ENCODE measurements around the gene PPFIA2.

Gene PPFIA2

DNA sequence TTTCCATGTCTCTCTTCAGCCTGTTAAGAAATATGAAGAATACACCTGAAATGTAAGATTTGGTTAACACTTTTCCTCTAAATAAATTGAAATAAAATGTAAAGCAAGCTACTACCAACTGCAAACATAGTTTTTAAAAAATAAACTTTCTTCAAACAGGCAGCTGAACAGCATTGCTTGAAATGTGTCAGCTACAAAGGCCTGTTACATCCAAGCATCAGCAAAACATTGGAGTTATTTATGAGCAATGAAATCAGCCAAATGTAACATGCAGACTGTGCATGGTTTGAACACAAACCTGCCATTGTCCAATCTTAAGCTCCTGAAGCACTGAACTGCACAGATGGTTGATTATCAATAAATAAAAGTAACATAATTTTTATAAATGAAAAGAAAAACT, 390.0 kb downstream of the PPFIA2 start:
- TF ChIP-seq ISL1 (CRISPR knock-in tag; IDR thresholded peaks at IDR 0.05) (no peak), ARNTL (CRISPR knock-in tag; IDR thresholded peaks at IDR 0.05; ENCODE audit: borderline replicate concordance, low read depth) (no peak), RARB (CRISPR knock-in tag; IDR thresholded peaks at IDR 0.05) (no peak), SNAI2 (CRISPR knock-in tag; IDR thresholded peaks at IDR 0.05) (no peak), ZNF8 (CRISPR knock-in tag; IDR thresholded peaks at IDR 0.05) (no peak), ZC3H10 (CRISPR knock-in tag; IDR thresholded peaks at IDR 0.05) (no peak), ZFP30 (CRISPR knock-in tag; IDR thresholded peaks at IDR 0.05) (no peak), ZNF70 (CRISPR knock-in tag; IDR thresholded peaks at IDR 0.05) (no peak)
- no peak for ATAC-seq

DNA sequence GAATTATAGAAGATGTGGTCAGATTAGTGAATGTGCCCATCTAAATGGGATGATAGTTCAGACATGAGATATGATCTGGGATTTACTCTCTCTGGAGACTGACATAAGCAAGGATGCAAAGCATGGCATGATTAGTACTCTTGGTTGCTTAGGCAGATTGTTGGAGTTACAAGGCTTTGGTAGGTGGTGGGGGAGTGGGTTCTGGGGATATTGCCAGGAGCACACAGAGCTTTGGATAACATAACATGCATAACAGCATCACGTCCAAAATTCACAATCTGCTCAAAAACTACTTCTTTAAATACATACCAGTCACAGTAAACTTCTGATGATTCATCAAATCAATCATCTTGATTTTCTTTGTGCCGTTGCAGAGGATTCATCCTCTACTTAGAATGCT, 393.9 kb downstream of the PPFIA2 start:
- TF ChIP-seq, protein P1, sequence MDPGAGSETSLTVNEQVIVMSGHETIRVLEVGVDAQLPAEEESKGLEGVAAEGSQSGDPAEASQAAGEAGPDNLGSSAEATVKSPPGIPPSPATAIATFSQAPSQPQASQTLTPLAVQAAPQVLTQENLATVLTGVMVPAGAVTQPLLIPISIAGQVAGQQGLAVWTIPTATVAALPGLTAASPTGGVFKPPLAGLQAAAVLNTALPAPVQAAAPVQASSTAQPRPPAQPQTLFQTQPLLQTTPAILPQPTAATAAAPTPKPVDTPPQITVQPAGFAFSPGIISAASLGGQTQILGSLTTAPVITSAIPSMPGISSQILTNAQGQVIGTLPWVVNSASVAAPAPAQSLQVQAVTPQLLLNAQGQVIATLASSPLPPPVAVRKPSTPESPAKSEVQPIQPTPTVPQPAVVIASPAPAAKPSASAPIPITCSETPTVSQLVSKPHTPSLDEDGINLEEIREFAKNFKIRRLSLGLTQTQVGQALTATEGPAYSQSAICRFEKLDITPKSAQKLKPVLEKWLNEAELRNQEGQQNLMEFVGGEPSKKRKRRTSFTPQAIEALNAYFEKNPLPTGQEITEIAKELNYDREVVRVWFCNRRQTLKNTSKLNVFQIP (CRISPR knock-in tag; IDR thresholded peaks at IDR 0.05; ENCODE audit: borderline replicate concordance, low read depth): no peak
- TF ChIP-seq OSR1 (CRISPR knock-in tag; IDR thresholded peaks at IDR 0.05): no peak
- no peak for TF ChIP-seq GLIS3 (CRISPR knock-in tag; IDR thresholded peaks at IDR 0.05)
- no peak for TF ChIP-seq TCF4 (CRISPR knock-in tag; IDR thresholded peaks at IDR 0.05; ENCODE audit: borderline replicate concordance)
- TF ChIP-seq ISL1 (CRISPR knock-in tag; IDR thresholded peaks at IDR 0.05): no peak
- no peak for TF ChIP-seq RARB (CRISPR knock-in tag; IDR thresholded peaks at IDR 0.05)
- TF ChIP-seq ZC3H10 (CRISPR knock-in tag; IDR thresholded peaks at IDR 0.05): no peak
- no peak for TF ChIP-seq ARNTL (CRISPR knock-in tag; IDR thresholded peaks at IDR 0.05; ENCODE audit: borderline replicate concordance, low read depth)
- no peak for TF ChIP-seq ZNF8 (CRISPR knock-in tag; IDR thresholded peaks at IDR 0.05)
- TF ChIP-seq, protein P2, sequence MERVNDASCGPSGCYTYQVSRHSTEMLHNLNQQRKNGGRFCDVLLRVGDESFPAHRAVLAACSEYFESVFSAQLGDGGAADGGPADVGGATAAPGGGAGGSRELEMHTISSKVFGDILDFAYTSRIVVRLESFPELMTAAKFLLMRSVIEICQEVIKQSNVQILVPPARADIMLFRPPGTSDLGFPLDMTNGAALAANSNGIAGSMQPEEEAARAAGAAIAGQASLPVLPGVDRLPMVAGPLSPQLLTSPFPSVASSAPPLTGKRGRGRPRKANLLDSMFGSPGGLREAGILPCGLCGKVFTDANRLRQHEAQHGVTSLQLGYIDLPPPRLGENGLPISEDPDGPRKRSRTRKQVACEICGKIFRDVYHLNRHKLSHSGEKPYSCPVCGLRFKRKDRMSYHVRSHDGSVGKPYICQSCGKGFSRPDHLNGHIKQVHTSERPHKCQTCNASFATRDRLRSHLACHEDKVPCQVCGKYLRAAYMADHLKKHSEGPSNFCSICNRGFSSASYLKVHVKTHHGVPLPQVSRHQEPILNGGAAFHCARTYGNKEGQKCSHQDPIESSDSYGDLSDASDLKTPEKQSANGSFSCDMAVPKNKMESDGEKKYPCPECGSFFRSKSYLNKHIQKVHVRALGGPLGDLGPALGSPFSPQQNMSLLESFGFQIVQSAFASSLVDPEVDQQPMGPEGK (CRISPR knock-in tag; IDR thresholded peaks at IDR 0.05; ENCODE audit: borderline replicate concordance): no peak
- TF ChIP-seq TOX (CRISPR knock-in tag; IDR thresholded peaks at IDR 0.05; ENCODE audit: borderline replicate concordance): no peak
- TF ChIP-seq BACH2 (CRISPR knock-in tag; IDR thresholded peaks at IDR 0.05; ENCODE audit: borderline replicate concordance): no peak
- TF ChIP-seq, protein P3, sequence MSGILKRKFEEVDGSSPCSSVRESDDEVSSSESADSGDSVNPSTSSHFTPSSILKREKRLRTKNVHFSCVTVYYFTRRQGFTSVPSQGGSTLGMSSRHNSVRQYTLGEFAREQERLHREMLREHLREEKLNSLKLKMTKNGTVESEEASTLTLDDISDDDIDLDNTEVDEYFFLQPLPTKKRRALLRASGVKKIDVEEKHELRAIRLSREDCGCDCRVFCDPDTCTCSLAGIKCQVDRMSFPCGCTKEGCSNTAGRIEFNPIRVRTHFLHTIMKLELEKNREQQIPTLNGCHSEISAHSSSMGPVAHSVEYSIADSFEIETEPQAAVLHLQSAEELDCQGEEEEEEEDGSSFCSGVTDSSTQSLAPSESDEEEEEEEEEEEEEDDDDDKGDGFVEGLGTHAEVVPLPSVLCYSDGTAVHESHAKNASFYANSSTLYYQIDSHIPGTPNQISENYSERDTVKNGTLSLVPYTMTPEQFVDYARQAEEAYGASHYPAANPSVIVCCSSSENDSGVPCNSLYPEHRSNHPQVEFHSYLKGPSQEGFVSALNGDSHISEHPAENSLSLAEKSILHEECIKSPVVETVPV (CRISPR knock-in tag; IDR thresholded peaks at IDR 0.05): no peak
- no peak for ATAC-seq

DNA sequence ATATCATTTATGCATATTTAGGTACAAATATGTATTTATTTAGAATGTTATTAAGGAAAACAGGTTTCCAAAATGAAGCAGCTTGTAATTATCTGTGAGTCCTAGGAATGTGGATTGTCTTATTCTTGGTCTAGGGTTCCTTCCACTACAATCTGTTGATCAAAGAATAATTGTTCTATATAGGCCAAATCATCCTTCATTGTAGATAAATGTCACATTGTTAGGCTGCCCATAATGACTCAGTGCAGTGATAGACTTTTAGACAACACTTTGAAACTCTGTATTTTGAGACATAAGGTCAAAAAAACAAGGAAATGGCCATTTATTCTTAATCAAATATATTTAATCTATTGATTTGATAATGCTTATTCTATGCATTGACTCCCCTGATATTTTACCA, 398.2 kb downstream of the PPFIA2 start:
- no peak for ATAC-seq
- TF ChIP-seq ZNF70 (CRISPR knock-in tag; IDR thresholded peaks at IDR 0.05) (no peak), ZFP30 (CRISPR knock-in tag; IDR thresholded peaks at IDR 0.05) (no peak), ISL1 (CRISPR knock-in tag; IDR thresholded peaks at IDR 0.05) (no peak), SNAI2 (CRISPR knock-in tag; IDR thresholded peaks at IDR 0.05) (no peak), GLIS3 (CRISPR knock-in tag; IDR thresholded peaks at IDR 0.05) (no peak), ZFP3 (CRISPR knock-in tag; IDR thresholded peaks at IDR 0.05) (no peak), TOX (CRISPR knock-in tag; IDR thresholded peaks at IDR 0.05; ENCODE audit: borderline replicate concordance) (no peak), OSR1 (CRISPR knock-in tag; IDR thresholded peaks at IDR 0.05) (no peak)
- TF ChIP-seq, protein P2 (CRISPR knock-in tag; IDR thresholded peaks at IDR 0.05; ENCODE audit: borderline replicate concordance): no peak

DNA sequence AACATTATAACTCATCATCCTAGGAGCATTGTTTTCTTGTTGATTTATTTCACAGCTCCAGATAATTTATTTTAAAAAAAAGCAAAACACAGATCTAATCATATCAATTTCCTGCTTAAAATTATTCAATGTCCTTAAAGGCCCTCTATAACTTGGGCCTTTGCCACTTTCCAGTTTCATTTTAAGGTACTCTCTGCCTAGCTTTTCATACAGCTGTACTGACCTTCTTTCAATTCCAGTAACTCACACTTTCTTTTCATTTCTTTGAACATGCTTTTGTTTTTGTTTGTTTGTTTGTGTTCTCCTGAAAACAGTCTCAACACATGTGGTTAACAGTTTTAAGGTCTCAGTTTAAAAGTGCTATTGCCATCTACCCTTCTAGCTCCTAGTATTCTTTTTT, 399.4 kb downstream of the PPFIA2 start:
- no peak for ATAC-seq
- no peak for TF ChIP-seq CSDC2 (CRISPR knock-in tag; IDR thresholded peaks at IDR 0.05)
- no peak for TF ChIP-seq RARB (CRISPR knock-in tag; IDR thresholded peaks at IDR 0.05)
- no peak for TF ChIP-seq ZFP30 (CRISPR knock-in tag; IDR thresholded peaks at IDR 0.05)
- TF ChIP-seq SNAI2 (CRISPR knock-in tag; IDR thresholded peaks at IDR 0.05): no peak
- TF ChIP-seq, protein P2 (CRISPR knock-in tag; IDR thresholded peaks at IDR 0.05; ENCODE audit: borderline replicate concordance): no peak
- TF ChIP-seq GLIS3 (CRISPR knock-in tag; IDR thresholded peaks at IDR 0.05): no peak
- TF ChIP-seq, protein P4, sequence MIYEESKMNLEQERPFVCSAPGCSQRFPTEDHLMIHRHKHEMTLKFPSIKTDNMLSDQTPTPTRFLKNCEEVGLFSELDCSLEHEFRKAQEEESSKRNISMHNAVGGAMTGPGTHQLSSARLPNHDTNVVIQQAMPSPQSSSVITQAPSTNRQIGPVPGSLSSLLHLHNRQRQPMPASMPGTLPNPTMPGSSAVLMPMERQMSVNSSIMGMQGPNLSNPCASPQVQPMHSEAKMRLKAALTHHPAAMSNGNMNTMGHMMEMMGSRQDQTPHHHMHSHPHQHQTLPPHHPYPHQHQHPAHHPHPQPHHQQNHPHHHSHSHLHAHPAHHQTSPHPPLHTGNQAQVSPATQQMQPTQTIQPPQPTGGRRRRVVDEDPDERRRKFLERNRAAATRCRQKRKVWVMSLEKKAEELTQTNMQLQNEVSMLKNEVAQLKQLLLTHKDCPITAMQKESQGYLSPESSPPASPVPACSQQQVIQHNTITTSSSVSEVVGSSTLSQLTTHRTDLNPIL (CRISPR knock-in tag; IDR thresholded peaks at IDR 0.05; ENCODE audit: low read depth): no peak
- TF ChIP-seq, protein P3 (CRISPR knock-in tag; IDR thresholded peaks at IDR 0.05): no peak
- TF ChIP-seq ARNTL (CRISPR knock-in tag; IDR thresholded peaks at IDR 0.05; ENCODE audit: borderline replicate concordance, low read depth): no peak
- no peak for TF ChIP-seq ZNF565 (CRISPR knock-in tag; conservative IDR thresholded peaks at IDR 0.05; ENCODE audit: low read depth)
- no peak for TF ChIP-seq ZNF8 (CRISPR knock-in tag; IDR thresholded peaks at IDR 0.05)
- TF ChIP-seq, protein P1 (CRISPR knock-in tag; IDR thresholded peaks at IDR 0.05; ENCODE audit: borderline replicate concordance, low read depth): no peak
